GM10248 (cell line): ENCODE results near the gene STAT5B.
"Not testable (repeated sequence)": the region's sequence is repeated elsewhere in the genome, so short reads cannot be mapped to it uniquely, and the experiment has no call there.

Experiments used
- CTCF ChIA-PET: fragments of 300-600 bp; sonication (Branson Sonifier 250); formaldehyde crosslinking; extraction: SDS; loops from one replicate; lab custom pipeline; 2021; ENCODE audit warnings: antibody characterized with exemption; lab: Yijun Ruan, JAX
- POLR2A ChIA-PET: fragments of 350-650 bp; sonication (Branson Sonifier 250); formaldehyde crosslinking; extraction: SDS; loops from one replicate; lab custom pipeline; 2020; ENCODE audit warnings: antibody characterized with exemption; lab: Yijun Ruan, JAX
- DNase-seq: peaks from one replicate; pipeline ENCODE4 v3.0.0; 2012; ENCODE audit errors: extremely low spot score
- TF ChIP-seq, protein P1 (sequence below): IDR thresholded peaks from 2 replicates; pipeline ENCODE4 v1.5.1; 2012; ENCODE audit warnings: mild to moderate bottlenecking, low read depth; ENCODE audit errors: extremely low read depth, missing control alignments, control extremely low read depth

STAT5B gene

DNA sequence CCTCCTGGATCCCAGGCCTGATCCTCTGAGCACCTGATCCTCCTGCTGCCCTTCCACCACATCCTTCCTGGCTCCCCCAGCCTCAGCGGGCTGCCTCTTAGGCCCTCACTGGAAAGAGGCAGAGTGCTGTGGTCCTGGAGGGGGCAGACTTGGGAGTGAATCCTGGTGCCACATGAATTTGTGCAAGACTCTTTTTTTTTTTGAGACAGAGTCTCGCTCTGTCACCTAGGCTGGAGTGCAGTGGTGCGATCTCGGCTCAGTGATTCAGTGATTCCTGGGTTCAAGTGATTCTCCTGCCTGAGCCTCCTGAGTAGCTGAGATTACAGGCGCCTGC, 84.9 kb downstream of the STAT5B start:
- CTCF ChIA-PET: interaction anchor here (1.2 to 1.7 kb wide), 4 partner anchors 10 to 171 kb away, joined by 4 to 9 read pairs (median 4); partner anchors contain the start of genes KCNH4 and NKIRAS2
- TF ChIP-seq, protein P1, sequence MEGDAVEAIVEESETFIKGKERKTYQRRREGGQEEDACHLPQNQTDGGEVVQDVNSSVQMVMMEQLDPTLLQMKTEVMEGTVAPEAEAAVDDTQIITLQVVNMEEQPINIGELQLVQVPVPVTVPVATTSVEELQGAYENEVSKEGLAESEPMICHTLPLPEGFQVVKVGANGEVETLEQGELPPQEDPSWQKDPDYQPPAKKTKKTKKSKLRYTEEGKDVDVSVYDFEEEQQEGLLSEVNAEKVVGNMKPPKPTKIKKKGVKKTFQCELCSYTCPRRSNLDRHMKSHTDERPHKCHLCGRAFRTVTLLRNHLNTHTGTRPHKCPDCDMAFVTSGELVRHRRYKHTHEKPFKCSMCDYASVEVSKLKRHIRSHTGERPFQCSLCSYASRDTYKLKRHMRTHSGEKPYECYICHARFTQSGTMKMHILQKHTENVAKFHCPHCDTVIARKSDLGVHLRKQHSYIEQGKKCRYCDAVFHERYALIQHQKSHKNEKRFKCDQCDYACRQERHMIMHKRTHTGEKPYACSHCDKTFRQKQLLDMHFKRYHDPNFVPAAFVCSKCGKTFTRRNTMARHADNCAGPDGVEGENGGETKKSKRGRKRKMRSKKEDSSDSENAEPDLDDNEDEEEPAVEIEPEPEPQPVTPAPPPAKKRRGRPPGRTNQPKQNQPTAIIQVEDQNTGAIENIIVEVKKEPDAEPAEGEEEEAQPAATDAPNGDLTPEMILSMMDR: no peak
- POLR2A ChIA-PET: no interaction called here
- DNase-seq: no peak

DNA sequence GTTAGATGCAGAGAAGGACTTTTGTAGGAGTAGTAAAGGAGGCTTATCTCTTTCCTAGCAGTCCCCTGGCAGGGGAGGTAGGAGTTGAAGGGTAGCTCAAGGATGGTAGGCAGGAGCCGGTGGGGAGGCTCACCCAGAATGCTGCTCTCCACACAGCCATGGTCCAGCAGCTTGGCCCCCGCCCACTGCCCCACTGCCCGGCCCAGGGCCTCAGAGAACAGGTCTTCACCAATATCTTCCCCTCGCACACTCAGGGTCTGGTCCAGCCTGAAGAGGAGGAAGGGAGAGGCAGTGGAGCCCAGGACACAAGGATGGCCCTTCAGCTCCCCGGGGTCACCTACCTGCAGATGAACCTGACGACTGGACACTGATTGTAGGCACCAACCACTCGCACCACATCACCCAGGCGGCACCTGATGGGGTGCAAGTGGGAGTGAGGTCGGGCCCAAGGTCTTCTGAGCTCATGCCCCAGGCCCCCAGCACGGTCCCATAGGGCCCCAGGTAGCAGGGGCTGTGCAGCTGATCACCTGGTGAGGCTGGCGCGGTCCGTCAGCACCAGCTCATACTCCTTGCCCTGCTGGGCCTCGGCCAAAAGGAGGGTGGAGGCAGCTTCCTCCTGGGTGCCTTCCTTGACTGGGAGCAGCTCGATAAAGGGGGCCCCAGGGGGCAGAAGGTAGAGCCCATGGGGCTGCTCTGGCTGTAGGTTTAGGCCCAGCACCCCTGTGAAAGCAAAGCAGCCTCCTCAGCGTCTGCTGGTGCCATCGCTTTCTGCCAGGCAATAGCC, 85.5 kb downstream of the STAT5B start:
- DNase-seq: no peak
- ChIA-PET POLR2A (no interaction called here), CTCF (interaction anchor here (1.2 to 1.8 kb wide), 5 partner anchors 9 to 337 kb away, joined by 4 to 9 read pairs (median 5); partner anchors contain the start of genes KCNH4 and NKIRAS2)
- TF ChIP-seq, protein P1: no peak

DNA sequence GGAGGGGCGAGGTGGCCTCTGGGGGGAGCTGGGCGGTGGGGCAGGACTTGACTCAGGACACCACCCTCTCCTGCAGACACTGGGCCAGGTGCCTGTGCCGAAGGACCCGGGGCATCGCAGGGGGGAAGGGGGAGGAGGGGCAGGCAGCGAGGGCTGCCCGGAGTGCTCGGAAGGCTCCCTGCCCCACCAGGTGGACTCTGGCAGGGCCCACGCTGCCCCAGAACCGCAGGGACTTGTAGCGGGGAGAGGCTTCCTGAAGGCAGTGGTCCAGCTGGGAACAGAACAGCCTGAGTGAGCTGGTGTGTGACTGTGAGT, 86.6 kb downstream of the STAT5B start:
- TF ChIP-seq, protein P1: no peak
- ChIA-PET CTCF (interaction anchor here (1.7 to 1.8 kb wide), 2 partner anchors 8 to 338 kb away, joined by 4 to 9 read pairs; partner anchors contain the start of gene KCNH4), POLR2A (no interaction called here)
- no peak for DNase-seq

DNA sequence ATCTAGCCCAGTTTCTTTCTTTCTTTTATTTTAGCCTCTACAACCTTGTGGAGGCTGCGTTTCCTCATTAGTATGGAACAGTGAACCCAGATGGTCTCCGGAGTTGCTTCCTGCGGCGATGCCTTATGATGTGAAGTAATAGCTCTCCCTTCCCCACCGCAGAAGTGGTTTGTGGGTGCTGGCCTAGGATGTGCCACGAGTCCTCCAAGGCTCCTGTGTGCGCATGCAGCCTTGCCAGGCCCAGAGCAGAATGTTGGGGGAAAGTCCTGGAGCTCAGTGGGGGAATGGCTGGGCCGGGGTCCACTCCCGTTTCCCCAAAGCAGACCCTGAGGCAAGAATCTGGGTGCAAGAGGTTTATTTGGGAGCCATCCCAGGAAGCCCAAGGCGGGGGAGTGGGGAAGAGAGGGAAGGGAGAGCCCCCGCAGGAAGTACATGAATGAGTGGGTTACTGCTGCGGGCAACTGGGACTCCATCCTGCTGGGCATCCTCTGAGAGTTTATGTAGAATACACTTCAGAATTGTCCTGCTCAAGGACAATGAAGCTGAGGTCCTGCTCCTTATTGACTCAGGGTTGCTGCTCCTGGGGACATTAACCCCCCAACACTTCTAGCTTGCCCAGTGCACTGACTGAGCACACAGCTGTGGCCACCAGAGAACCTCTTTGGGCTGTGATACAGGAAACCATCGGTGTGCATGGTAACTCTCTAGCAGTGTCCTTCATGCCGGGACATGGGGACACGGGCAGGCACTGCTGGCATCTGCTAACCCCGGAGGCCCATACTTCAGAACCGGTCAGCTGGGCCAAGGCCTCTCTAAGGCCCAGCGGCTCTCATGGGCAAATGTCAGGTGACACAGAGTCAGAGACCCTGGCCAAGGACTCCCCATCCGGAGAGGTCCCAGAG, 87.2 kb downstream of the STAT5B start:
- TF ChIP-seq, protein P1: no peak
- no peak for DNase-seq
- CTCF ChIA-PET: interaction anchor here (0.8 to 1.8 kb wide), 7 partner anchors 8 to 339 kb away, joined by 3 to 9 read pairs (median 4); partner anchors contain the start of gene KCNH4
- POLR2A ChIA-PET: interaction anchor here (0.5 kb wide), 1 partner anchor 39 kb away, joined by 3 read pairs; no protein-coding TSS in a partner anchor

DNA sequence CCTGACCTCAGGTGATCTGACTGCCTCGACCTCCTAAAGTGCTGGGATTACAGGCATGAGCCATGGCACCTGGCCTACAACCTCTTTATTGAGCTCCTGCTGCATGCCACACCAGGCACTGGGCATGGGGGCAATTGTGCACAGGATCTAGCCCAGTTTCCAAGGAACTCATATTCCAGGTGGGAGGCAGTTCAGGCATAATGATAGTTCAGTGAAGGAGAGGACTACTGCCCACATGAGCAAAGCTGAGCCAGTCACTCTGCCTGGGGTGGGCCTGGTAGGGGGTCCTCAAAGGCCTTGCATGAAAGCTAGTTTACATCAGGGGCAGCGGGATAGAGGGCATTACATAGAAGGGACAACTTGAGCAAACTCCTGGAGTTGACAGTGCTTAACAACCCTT, 88.4 kb downstream of the STAT5B start:
- ChIA-PET CTCF (interaction anchor here (0.9 to 1.4 kb wide), 3 partner anchors 9 to 69 kb away, joined by 3 to 4 read pairs (median 4); no protein-coding TSS in a partner anchor), POLR2A (no interaction called here)
- no peak for DNase-seq
- TF ChIP-seq, protein P1: no peak

DNA sequence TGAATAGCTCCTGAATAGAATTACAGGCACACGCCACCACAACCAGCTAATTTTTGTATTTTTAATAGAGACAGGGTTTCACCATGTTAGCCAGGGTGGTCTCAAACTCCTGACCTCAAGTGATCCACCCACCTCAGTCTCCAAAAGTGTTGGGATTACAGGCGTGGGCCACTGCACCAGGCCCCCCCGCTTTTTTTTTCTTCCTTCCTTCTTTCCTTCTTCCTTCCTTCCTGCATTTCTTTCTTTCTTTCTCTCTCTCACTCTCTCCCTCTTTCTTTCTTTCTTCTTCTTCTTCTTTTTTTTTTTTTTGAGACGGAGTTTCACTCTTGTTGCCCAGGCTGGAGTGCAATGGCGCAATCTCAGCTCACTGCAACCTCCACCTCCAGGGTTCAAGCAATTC, 90.0 kb downstream of the STAT5B start:
- CTCF ChIA-PET: interaction anchor here (1.0 to 1.1 kb wide), 2 partner anchors 8 to 166 kb away, joined by 3 to 4 read pairs; partner anchors contain the start of genes GHDC and NKIRAS2
- not testable (repeated sequence) for DNase-seq
- POLR2A ChIA-PET: interaction anchor here (0.6 kb wide), 1 partner anchor 1130 kb away, joined by 3 read pairs; no protein-coding TSS in a partner anchor
